Inferior parietal cortex (tissue), 1 donor: ENCODE measurements around the gene SARDH.

Source experiments
- DNase-seq: peaks from one replicate; pipeline ENCODE4 v3.0.0-alpha.2; 2016; ENCODE audit errors: extremely low spot score

SARDH gene

DNA sequence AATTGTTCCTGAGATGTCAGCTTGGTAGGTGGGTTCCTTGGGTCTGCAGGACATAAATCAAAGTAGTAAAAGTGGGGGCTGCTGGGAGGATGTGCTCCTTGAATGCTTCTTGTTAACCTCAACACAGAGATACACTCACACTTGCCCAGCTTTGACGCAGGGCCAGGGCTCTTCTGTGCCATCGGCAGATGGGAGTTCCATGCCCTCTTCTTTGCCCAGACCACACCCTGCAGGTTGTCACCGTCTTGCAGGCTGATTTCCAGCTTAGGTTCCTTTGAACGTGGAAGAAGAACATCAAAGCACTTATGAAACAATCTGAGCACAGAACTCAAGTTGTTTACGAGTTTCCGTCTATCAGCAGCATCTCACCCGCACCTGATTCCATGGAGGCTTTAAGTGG is 91.0 kb downstream of the SARDH start:
- no peak for DNase-seq

GRCh38 chr9:133645021-133645765 is 93.0 kb downstream of the SARDH start:
- no peak for DNase-seq

DNA sequence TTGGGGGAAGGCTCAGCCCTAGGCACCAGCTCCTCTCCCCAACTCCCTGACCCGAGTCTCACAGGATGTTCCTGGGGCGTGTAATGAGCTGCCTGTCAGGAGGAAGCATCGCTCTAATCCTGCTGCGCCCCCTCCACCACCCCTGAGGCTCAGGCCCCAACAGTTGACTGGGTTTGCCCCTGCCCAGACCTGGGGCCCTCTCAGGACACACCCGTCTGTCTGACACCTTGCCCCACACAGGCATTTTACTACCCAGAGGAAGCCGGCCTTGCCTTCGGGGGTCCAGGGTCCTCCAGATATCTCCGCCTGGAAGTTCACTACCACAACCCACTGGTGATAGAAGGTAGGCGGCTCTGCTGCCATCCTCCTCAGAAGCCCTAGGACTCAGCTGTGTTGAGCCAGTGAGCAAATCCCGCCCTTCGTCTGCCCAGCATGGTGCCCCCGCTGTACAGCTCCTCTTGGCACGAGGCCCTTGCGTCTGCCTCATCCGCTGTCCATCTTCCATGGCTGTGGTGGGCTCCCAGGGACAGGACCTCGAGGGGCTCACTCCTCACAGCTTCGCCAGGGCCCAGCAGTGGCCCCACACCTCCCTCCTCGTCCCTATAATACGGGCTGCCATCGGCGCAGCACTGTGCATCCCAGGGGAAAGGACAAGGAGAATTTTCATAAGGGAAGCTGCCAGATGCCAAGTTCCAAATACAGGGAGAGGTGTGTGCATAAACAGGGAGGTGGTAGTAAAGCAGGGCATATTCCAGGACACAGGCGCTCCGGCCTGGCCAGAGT is 94.0 kb downstream of the SARDH start:
- no peak for DNase-seq

DNA sequence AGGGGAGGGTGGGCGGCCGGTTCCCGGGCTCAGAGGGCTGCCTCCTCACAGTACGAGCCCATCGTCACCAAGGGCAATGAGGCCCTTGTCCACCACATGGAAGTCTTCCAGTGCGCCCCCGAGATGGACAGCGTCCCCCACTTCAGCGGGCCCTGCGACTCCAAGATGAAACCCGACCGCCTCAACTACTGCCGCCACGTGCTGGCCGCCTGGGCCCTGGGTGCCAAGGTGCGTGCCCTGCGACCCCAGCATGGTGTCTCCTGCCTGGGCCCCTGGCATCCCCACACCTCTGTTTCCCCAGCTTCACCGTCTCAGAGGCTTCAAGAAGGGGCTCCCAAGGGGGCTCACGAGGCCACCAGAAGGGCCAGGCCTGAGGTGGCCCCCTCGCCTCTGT is 94.8 kb downstream of the SARDH start:
- no peak for DNase-seq

GRCh38 chr9:133642708-133643361 is 95.3 kb downstream of the SARDH start:
- DNase-seq = no peak

GRCh38 chr9:133641861-133642595 is 96.1 kb downstream of the SARDH start:
- DNase-seq = no peak

DNA sequence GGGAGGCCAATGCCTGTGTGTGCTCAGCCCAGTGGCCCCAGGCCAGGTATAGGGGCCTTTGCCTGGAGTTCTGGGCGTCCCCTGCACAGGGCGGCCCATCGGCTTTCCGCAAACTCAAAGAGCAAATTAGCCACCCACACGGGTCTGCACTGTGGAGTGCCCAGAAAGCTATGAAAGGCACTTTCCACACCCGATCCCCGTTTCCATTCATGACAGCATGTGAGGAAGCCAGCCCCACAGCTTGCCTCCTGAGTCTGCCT is 96.8 kb downstream of the SARDH start:
- DNase-seq = no peak

GRCh38 chr9:133640580-133641395 is 97.4 kb downstream of the SARDH start:
- no peak for DNase-seq

- no peak for DNase-seq
Observed at GRCh38 chr9:133640160-133640559, 98.0 kb downstream of the SARDH start.

- DNase-seq = no peak
Observed at GRCh38 chr9:133639613-133640012, 98.5 kb downstream of the SARDH start.

DNA sequence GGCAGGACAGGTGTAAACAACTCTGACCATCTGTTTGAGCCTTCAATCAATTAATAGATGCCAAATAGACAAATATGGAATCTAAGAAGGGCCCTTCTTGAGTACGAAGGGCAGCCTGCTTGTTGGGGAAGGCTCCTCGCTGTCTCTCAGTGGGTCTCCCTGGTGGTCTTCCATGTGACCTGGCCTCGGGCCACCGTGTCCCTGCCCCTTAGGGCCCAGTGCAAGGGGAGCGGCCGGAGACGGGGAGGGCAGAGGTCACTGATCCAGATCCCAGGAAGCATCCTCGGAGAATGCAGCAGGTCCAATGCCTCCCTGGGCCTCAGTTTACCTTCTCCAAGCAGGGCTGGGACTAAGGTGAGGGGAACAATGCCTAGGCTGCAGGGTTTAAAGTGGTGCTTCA is 99.4 kb downstream of the SARDH start:
- DNase-seq = no peak

DNA sequence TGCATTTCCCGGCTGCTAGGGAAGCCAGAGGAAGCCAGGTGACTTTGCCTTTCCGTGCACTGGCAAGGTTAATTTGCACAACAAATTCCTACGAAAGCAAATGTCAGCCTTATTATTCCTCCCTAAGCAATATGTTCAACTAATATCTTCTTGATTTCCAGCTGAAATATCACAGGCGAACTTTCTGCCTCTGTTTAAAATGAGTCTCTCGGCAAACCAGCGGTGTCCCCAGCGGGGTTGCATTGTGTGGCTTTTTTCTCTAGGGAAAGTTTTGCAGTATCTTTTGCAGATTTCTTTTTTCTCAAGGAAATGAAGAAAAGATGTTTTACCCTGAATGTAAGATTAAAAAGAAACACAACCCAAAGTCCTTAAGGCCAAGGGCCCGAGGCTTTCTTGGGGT is 100.1 kb downstream of the SARDH start:
- DNase-seq = no peak

- DNase-seq = no peak
Observed at GRCh38 chr9:133637451-133638055, 100.6 kb downstream of the SARDH start.

GRCh38 chr9:133636902-133637301 is 101.2 kb downstream of the SARDH start:
- DNase-seq = no peak

DNA sequence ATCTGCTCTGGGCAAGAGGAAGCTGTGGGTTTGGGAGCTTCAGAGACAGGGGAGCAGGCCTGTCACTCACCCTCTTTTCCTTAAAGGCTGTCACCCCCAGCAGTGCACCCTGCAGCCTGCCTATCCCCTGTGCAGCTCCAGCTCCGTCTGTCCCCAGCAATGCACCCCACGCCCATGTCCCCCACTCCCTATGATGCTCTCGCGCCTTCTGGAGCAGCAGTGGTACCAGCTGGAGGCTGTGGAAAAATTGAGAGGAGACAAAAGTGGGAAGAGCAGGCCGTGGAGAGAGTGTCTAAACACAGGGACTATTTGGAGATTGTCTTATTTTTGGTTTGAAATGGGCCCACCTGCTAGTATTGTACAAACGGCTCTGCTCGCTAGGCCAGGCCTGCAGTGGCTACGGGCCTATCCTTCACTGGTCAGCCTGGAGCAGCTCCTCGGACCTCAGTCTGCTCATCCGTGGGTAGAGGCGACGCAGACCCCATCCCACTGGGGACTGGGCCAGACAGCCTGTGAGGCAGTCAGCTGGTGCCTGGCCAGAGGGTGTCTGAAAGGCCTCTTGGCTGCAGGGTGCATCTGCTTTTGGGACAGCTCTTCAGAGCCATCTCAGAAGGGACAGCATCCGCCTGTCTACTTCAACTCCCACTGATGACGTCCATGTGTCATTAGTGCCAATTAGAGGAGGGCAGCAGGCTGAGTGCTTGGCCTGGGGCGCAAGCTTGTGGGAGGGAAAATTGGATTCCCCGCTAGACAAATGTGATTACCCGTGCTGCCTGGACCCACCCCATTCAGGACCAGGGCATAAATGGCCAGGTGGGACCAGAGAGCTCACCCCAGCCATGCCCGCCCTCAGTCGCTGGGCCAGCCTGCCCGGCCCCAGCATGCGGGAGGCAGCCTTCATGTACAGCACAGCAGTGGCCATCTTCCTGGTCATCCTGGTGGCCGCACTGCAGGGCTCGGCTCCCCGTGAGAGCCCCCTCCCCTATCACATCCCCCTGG is 102.3 kb downstream of the SARDH start, which contains the start of gene DBH:
Gene DBH (plus strand): TSS at position 831 of the 999 bp plus-strand sequence. CDS start 9 bp downstream, at position 840.
- no peak for DNase-seq

- DNase-seq = no peak
Observed at GRCh38 chr9:133635098-133635497, 103.1 kb downstream of the SARDH start.

DNA sequence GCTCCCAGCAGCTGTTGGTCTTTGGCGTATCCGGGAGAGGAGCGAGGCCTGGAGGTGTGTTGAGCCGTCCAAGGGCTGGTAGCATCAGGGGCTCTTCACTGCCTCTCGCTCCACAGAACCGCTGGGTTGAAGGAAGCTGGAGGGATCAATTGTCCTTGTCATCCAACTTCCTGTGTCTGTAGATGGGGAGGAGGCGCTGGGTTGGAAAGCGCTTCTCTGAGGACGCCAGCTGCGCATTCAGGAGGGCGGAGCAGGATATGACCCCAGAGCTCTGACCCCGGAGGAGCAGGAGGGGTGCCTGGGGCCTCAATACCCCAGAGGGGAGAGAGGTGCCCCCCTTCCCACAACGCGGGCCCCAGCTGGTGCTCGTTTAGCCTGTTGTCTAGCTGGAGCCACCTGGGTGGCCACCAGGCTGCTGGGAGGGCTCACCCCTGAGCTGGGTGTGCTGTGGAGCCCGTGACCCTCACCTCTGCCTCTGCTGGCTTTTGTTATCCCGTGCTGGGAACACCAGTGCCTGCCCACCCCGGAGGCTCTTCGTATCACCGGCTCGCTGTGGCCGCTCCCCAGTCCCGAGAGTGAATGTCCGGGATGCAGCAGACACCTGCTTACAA is 104.0 kb downstream of the SARDH start:
- no peak for DNase-seq

DNA sequence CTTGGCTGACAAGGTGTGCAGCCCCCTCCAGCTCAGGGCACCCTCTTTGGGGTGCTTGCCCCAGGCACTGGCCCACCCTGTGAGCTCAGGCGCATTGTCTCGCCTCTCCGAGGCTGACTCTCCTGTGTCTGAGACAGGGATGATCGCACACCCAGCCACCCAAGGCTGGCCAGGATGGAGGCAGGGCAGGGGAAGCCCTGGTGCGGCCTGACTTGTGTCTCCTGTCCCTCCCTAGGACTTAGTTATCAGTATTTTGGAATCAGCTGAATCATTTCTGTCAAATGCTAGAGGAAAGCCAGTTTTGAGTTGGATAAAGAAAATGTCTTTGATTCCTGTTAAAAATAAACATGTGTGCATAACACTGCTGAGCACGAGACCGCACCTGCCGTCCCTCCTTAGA is 104.5 kb downstream of the SARDH start:
- DNase-seq = no peak
